Measurements from ENCODE around the gene KLHDC9.

Gene KLHDC9

GRCh38 chr1:161085165-161085564, 13.0 kb upstream of the KLHDC9 start:
- WGBS, 2 experiments, result 51 to 66% methylated on average over 2 of the region's 2 CpGs
- H3K36me3 ChIP-seq (ENCODE audit: control insufficient read depth, insufficient read depth, low read length), result no peaks in the 10 kb centered on the region
- H3K4me1 ChIP-seq (ENCODE audit: control insufficient read depth, insufficient read depth, low read length), result peaks cover 12% of the 10 kb centered on the region
- H3K27ac ChIP-seq (ENCODE audit: insufficient read depth, low read depth, low read length, poor library complexity, severe bottlenecking), result no peak overlapping the region
- H3K9me3 ChIP-seq (ENCODE audit: control insufficient read depth, low read length), result no peaks in the 10 kb centered on the region
- no peaks in the 10 kb centered on the region for H3K27me3 ChIP-seq (ENCODE audit: control insufficient read depth, insufficient read depth, low read length, poor library complexity, severe bottlenecking)
- no peak overlapping the region for H3K4me3 ChIP-seq (ENCODE audit: insufficient read depth, low read depth, low read length)

- Histone ChIP-seq H3K4me3 (ENCODE audit: insufficient read depth, low read depth, low read length) (no peak overlapping the region), H3K36me3 (ENCODE audit: control insufficient read depth, insufficient read depth, low read length) (no peaks in the 10 kb centered on the region), H3K27me3 (ENCODE audit: control insufficient read depth, insufficient read depth, low read length, poor library complexity, severe bottlenecking) (no peaks in the 10 kb centered on the region), H3K9me3 (ENCODE audit: control insufficient read depth, low read length) (no peaks in the 10 kb centered on the region), H3K27ac (ENCODE audit: insufficient read depth, low read depth, low read length, poor library complexity, severe bottlenecking) (no peak overlapping the region), H3K4me1 (ENCODE audit: control insufficient read depth, insufficient read depth, low read length) (peaks cover 12% of the 10 kb centered on the region)
- WGBS, 2 experiments, result 66 to 69% methylated on average over 4 of the region's 4 CpGs
Measured at GRCh38 chr1:161086457-161086856, 11.7 kb upstream of the KLHDC9 start.

- 85 to 88% methylated on average over 3 of the region's 3 CpGs for WGBS, 2 experiments
Measured at GRCh38 chr1:161088587-161089110, 9.5 kb upstream of the KLHDC9 start.

DNA sequence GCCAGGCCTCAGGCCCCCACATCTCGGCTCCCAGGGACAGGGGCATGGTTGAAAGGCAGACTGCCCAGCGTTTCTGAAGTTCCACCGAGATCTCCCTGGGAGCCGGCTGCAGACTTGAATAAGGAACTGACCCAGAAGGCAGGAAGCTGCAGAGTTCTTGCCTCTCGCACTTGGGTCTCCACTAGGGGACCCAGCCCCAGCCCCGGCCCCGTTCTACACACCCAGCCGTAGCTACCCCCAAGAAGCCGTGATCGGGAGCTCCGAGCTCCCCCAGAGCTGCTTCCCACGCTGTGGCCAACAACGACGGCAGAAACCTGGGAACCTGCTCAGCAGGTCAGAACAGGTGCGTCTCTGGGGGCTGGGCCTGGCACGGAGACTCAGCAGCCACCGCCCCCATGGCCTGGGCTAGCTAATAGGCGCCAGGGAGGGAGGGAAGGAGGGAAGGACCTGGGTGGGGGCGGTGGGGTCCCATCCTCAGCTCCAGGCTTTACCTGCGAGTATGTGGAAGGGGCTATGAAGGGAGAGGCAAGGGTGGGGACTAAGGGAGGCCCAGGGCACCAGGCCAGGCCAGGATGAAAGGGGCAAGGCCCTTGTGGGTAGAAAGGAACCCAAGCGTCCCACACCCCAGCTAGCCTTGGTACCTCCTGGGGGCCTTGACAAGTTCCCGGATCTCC, 8.8 kb upstream of the KLHDC9 start, which contains the start of gene NECTIN4:
Gene NECTIN4 (minus strand): TSS at position 308 of the 674 bp plus-strand sequence. CDS start 262 bp downstream, at position 46.
- no peaks in the 10 kb centered on the region for H3K27me3 ChIP-seq (ENCODE audit: control insufficient read depth, insufficient read depth, low read length, poor library complexity, severe bottlenecking)

More at GRCh38 chr1:161088587-161089110, 9.5 kb upstream of the KLHDC9 start:
- Histone ChIP-seq H3K9me3 (ENCODE audit: control insufficient read depth, low read length) (no peaks in the 10 kb centered on the region), H3K27me3 (ENCODE audit: control insufficient read depth, insufficient read depth, low read length, poor library complexity, severe bottlenecking) (no peaks in the 10 kb centered on the region), H3K27ac (ENCODE audit: insufficient read depth, low read depth, low read length, poor library complexity, severe bottlenecking) (no peak overlapping the region), H3K4me3 (ENCODE audit: insufficient read depth, low read depth, low read length) (no peak overlapping the region), H3K4me1 (ENCODE audit: control insufficient read depth, insufficient read depth, low read length) (peaks cover 6% of the 10 kb centered on the region), H3K36me3 (ENCODE audit: control insufficient read depth, insufficient read depth, low read length) (no peaks in the 10 kb centered on the region)

DNA sequence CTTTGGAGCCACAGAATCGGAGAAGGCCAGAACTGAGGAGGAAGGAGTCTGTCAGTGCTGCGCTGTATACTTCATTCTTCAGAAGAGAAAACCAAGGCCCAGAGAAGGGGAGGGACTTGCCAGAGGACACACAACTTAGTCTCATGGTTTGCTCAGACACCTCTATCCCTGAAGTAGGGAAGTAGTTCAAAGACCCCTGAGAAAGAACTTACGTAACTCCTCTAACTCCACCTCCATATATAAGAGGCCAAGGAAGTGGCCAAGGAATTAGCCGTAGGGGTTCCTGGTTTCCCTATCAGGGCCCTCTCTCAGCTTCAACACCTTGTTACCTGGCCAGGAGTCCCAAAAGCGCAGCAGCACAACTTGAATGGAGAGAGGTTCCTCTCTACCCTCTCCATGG, 8.2 kb upstream of the KLHDC9 start:
- no peak overlapping the region for H3K4me3 ChIP-seq (ENCODE audit: insufficient read depth, low read depth, low read length)
- no peaks in the 10 kb centered on the region for H3K36me3 ChIP-seq (ENCODE audit: control insufficient read depth, insufficient read depth, low read length)
- WGBS, 2 experiments, result 94 to 96% methylated on average over 5 of the region's 5 CpGs
- no peak overlapping the region for H3K27ac ChIP-seq (ENCODE audit: insufficient read depth, low read depth, low read length, poor library complexity, severe bottlenecking)
- H3K9me3 ChIP-seq (ENCODE audit: control insufficient read depth, low read length), result no peaks in the 10 kb centered on the region
- H3K27me3 ChIP-seq (ENCODE audit: control insufficient read depth, insufficient read depth, low read length, poor library complexity, severe bottlenecking), result no peaks in the 10 kb centered on the region
- H3K4me1 ChIP-seq (ENCODE audit: control insufficient read depth, insufficient read depth, low read length), result peaks cover 5% of the 10 kb centered on the region

More for the DNA sequence above, 8.8 kb upstream of the KLHDC9 start, which contains the start of gene NECTIN4:
- WGBS, 2 experiments, result 84 to 85% methylated on average over 22 of the region's 22 CpGs
- Histone ChIP-seq H3K4me3 (ENCODE audit: insufficient read depth, low read depth, low read length) (no peak within 1 kb of the TSS), H3K9me3 (ENCODE audit: control insufficient read depth, low read length) (no peaks in the 10 kb centered on the region), H3K36me3 (ENCODE audit: control insufficient read depth, insufficient read depth, low read length) (no peaks in the 10 kb centered on the region), H3K27ac (ENCODE audit: insufficient read depth, low read depth, low read length, poor library complexity, severe bottlenecking) (no peak within 1 kb of the TSS), H3K4me1 (ENCODE audit: control insufficient read depth, insufficient read depth, low read length) (peaks cover 5% of the 10 kb centered on the region)

GRCh38 chr1:161090617-161091016, 7.5 kb upstream of the KLHDC9 start:
- H3K36me3 ChIP-seq (ENCODE audit: control insufficient read depth, insufficient read depth, low read length), result no peaks in the 10 kb centered on the region
- no peaks in the 10 kb centered on the region for H3K27me3 ChIP-seq (ENCODE audit: control insufficient read depth, insufficient read depth, low read length, poor library complexity, severe bottlenecking)
- no peaks in the 10 kb centered on the region for H3K9me3 ChIP-seq (ENCODE audit: control insufficient read depth, low read length)
- H3K27ac ChIP-seq (ENCODE audit: insufficient read depth, low read depth, low read length, poor library complexity, severe bottlenecking), result no peak overlapping the region
- no peak overlapping the region for H3K4me3 ChIP-seq (ENCODE audit: insufficient read depth, low read depth, low read length)
- H3K4me1 ChIP-seq (ENCODE audit: control insufficient read depth, insufficient read depth, low read length), result no peaks in the 10 kb centered on the region
- WGBS, 2 experiments, result 75 to 93% methylated on average over 3 of the region's 3 CpGs

DNA sequence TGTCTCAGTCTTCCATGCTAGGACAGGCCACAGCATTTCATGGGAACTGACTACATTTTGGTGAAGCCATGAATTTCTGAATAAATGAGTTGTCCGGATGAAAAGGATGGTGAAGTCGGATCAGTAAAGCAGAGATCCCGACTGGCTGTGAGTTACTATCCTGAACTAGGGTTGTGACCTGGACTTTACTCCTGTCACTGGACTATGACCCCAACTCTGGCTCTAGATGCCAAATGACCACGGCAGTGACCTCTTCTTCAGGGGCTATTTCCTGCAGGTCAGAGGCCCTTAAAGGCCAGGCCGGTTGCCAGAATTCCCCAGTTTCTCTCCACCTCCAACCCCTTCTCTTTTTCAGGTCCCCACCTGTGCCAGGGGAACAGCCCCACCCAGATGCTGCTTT, 7.1 kb upstream of the KLHDC9 start:
- H3K36me3 ChIP-seq (ENCODE audit: control insufficient read depth, insufficient read depth, low read length), result no peaks in the 10 kb centered on the region
- H3K27me3 ChIP-seq (ENCODE audit: control insufficient read depth, insufficient read depth, low read length, poor library complexity, severe bottlenecking), result no peaks in the 10 kb centered on the region
- H3K27ac ChIP-seq (ENCODE audit: insufficient read depth, low read depth, low read length, poor library complexity, severe bottlenecking), result no peak overlapping the region
- no peak overlapping the region for H3K4me3 ChIP-seq (ENCODE audit: insufficient read depth, low read depth, low read length)
- no peaks in the 10 kb centered on the region for H3K9me3 ChIP-seq (ENCODE audit: control insufficient read depth, low read length)
- H3K4me1 ChIP-seq (ENCODE audit: control insufficient read depth, insufficient read depth, low read length), result no peaks in the 10 kb centered on the region
- WGBS, 2 experiments, result 93 to 94% methylated on average over 5 of the region's 5 CpGs

GRCh38 chr1:161091796-161092507, 6.2 kb upstream of the KLHDC9 start:
- Histone ChIP-seq H3K4me1 (ENCODE audit: control insufficient read depth, insufficient read depth, low read length) (no peaks in the 10 kb centered on the region), H3K27ac (ENCODE audit: insufficient read depth, low read depth, low read length, poor library complexity, severe bottlenecking) (no peak overlapping the region), H3K27me3 (ENCODE audit: control insufficient read depth, insufficient read depth, low read length, poor library complexity, severe bottlenecking) (no peaks in the 10 kb centered on the region), H3K9me3 (ENCODE audit: control insufficient read depth, low read length) (no peaks in the 10 kb centered on the region), H3K36me3 (ENCODE audit: control insufficient read depth, insufficient read depth, low read length) (no peaks in the 10 kb centered on the region), H3K4me3 (ENCODE audit: insufficient read depth, low read depth, low read length) (no peak overlapping the region)
- WGBS, 2 experiments, result 93 to 94% methylated on average over 7 of the region's 7 CpGs

GRCh38 chr1:161092621-161093028, 5.5 kb upstream of the KLHDC9 start:
- Histone ChIP-seq H3K4me3 (ENCODE audit: insufficient read depth, low read depth, low read length) (no peak overlapping the region), H3K9me3 (ENCODE audit: control insufficient read depth, low read length) (no peaks in the 10 kb centered on the region), H3K36me3 (ENCODE audit: control insufficient read depth, insufficient read depth, low read length) (no peaks in the 10 kb centered on the region), H3K27me3 (ENCODE audit: control insufficient read depth, insufficient read depth, low read length, poor library complexity, severe bottlenecking) (no peaks in the 10 kb centered on the region), H3K27ac (ENCODE audit: insufficient read depth, low read depth, low read length, poor library complexity, severe bottlenecking) (no peak overlapping the region), H3K4me1 (ENCODE audit: control insufficient read depth, insufficient read depth, low read length) (no peaks in the 10 kb centered on the region)
- 82 to 88% methylated on average over 3 of the region's 3 CpGs for WGBS, 2 experiments

DNA sequence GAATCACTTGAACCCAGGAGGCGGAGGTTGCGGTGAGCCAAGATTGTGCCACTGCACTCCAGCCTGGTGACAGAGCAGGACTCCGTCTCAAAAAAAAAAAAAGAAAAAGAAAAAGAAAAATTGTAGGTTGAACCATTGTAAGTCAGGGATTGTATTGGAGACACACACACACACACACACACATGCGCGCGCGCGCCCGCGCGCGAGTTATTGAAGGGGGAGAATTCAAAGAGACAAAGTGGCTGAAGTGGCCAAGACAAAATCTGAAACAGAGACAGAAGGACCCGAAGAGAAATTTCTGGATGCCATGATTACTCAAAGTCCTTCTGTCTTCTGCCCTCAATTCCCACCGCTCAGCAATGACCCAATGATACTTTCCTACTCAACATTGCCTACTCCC, 3.7 kb upstream of the KLHDC9 start:
- H3K27me3 ChIP-seq (ENCODE audit: control insufficient read depth, insufficient read depth, low read length, poor library complexity, severe bottlenecking), result no peaks in the 10 kb centered on the region
- H3K36me3 ChIP-seq (ENCODE audit: control insufficient read depth, insufficient read depth, low read length), result no peaks in the 10 kb centered on the region
- no peak overlapping the region for H3K4me3 ChIP-seq (ENCODE audit: insufficient read depth, low read depth, low read length)
- H3K9me3 ChIP-seq (ENCODE audit: control insufficient read depth, low read length), result no peaks in the 10 kb centered on the region
- H3K27ac ChIP-seq (ENCODE audit: insufficient read depth, low read depth, low read length, poor library complexity, severe bottlenecking), result no peak overlapping the region
- H3K4me1 ChIP-seq (ENCODE audit: control insufficient read depth, insufficient read depth, low read length), result no peaks in the 10 kb centered on the region
- WGBS, 2 experiments, result 93 to 97% methylated on average over 7 to 14 of the region's 14 CpGs
